Retina (tissue), 1 donor: Measurements from ENCODE around the gene SP3.
A peak's percentile ranks its signal among the peaks of the same experiment; 100 is the strongest.

Experiments
- DNase-seq: peaks from one replicate; pipeline ENCODE4 v3.0.0-alpha.2; 2016

Gene SP3

DNA sequence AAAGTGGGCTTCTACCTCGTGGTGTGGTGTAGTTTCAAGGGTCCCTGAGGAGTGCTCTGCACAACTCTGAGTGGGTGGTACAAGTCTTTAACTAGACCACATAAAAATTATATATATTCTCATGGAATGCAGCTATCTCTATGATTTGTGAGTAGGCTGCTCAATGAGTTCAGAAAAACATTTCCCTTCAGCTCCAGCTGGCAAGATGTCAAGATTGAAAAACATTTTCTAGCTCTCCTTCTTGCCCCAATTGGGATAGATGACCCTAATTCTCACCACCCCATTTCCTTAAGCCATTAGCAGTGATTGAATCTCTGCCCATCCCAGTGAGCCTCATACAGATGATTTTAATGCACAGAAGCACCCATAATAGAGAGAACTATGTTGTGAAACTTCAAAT is 28.3 kb upstream of the SP3 start:
- no peak for DNase-seq

GRCh38 chr2:173991856-173992588 is 26.8 kb upstream of the SP3 start:
- no peak for DNase-seq

DNA sequence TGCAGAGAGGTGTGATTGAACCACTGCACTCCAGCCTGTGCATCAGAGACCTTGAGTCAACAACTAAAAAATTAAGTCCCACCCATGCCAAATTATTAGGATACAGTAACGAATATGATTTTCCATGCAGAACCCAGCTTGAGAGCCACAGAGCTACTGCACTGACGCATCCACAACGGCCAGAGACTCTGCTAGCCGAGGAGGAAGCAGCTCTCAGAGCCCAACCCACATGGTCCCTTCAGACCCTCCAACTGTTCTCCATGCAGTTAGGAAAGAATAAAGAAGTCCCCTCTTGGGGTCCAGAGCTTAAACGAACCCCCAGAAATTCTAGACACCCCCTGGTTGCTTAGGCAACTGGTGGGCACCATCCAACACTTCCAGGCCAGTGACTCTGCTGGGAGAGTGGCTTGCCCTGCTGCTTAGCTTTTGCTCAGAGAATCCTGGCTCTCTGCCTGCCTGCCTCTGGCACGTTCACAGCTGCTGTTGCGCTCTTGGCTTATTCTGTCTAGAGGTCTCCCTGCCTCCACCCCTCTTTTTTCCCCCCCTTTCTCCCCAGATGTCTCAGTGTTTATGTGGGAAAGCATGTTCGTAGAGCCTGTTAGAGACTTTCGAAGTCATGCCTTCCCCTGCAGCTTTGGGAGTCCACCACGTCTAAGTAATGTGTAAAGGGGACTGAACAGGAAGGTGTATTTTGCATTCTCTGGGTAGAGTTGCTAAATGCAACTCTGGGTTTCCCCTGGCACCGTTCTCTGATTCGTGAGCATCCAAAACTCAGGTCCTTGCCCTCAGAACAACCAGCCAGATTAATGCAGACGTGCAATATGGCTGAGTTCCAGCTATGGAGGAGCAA is 26.0 kb upstream of the SP3 start:
- peak; percentile 33 for DNase-seq

DNA sequence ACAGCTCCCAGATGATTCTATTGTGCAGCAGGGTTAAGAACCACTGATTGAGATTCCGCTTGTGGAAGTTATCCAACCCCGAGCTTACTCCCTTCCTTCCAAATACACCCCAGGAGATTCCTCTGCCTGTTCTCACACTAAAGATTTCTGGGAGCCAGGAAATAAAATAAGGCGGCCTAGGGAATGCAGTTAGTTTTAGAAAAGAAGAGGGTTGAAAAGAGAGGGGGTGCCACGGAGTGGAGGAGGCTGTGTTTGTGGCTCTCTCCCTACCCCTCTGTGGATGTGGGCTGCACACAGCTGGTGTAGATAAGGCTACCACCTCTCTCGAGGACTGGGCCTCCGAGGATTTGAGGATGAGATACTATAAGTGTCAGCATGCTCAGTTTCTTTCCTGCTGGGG is 25.1 kb upstream of the SP3 start:
- DNase-seq: no peak

- DNase-seq: no peak
Observed at GRCh38 chr2:173989884-173990215, 24.7 kb upstream of the SP3 start.

GRCh38 chr2:173989160-173989883 is 24.1 kb upstream of the SP3 start:
- no peak for DNase-seq

DNA sequence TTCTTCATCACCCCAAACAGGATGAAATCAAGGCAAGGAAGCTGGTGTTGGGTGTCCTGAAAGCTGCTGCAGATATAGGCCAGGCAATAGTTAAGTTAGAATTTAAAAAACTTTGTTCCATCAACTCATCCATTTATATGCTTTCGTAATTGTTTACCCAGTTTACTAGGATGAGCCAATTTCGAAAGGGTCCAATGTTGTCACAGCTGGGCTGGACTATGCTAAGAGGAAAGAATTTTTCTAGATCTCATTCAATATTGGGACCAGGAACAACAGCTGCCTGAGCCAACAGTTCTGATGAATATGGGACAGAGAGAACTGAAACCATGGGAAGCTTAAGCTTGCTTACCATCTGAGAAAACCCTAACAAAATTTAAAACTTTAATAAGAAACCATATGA is 21.6 kb upstream of the SP3 start:
- no peak for DNase-seq

GRCh38 chr2:173985605-173985992 is 20.4 kb upstream of the SP3 start:
- DNase-seq: no peak

- no peak for DNase-seq
Observed at GRCh38 chr2:173984866-173985604, 19.9 kb upstream of the SP3 start.

GRCh38 chr2:173983391-173983871 is 18.3 kb upstream of the SP3 start:
- no peak for DNase-seq

GRCh38 chr2:173982918-173983317 is 17.7 kb upstream of the SP3 start:
- DNase-seq: no peak

GRCh38 chr2:173982182-173982714 is 17.1 kb upstream of the SP3 start:
- DNase-seq: no peak

GRCh38 chr2:173981520-173981919 is 16.3 kb upstream of the SP3 start:
- no peak for DNase-seq

DNA sequence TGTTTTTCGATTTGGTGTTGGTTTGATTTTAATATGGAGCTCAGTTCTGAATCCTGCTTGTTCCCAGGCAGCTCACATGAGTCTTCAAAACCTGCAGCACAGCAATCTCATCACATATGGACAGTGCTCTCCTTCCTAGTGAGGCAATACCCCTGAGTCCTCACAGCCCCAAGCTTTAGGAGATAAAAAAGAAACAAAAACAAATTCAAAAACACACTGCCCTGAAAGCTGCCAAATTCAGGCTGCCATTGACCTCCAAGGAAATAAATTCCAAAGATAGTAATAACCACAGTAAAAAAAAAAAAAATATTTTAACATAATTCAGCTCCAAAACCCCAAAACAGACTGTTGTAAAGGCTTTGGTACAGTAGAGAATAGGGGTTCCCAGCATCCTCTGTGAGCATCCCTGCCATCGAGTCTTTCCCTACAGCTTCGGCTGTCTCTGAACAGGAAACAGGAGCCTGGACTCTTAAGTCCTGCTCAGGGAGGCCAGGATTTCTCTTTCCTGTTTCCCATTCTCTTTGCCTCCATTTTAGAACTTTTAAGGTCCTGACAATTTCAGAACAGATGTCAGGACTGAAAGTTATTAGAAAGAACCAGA is 14.7 kb upstream of the SP3 start:
- DNase-seq: no peak

GRCh38 chr2:173978447-173978846 is 13.3 kb upstream of the SP3 start:
- DNase-seq: no peak

DNA sequence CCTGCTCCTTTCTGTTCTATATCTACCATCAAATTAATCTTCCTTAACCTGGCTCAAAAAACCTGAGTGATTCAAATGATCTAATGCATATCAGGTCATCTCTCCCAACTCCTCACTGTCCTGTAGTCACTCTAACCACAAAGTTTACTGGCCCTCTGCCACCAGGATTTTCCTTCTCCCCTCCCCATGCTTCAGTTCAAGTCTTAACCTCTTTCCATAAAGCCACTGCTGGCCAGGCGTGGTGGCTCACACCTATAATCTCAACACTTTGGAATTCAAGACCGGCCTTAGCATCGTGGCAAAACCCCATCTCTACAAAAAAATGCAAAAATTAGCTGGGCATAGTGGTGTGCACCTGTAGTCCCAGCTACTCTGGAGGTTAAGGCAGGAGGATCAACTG is 7.5 kb upstream of the SP3 start:
- no peak for DNase-seq

DNA sequence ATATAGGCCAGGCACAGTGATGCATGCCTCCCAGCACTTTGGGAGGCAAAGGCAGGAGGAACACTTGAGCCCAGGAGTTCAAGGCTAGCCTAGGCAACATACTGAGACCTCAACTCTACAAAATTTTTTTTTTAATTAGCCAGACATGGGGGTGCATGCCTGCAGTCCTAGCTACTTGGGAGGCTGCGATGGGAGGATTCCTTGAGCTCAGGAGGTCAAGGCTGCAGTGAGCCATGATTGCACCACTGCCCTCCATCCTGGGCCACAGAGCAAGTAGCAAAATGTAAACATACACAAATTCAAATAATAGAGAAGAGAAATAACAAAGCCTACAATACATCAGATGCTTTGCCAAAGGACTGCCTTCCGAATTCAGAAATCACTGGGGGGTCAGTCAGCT is 7.0 kb upstream of the SP3 start:
- DNase-seq: no peak

DNA sequence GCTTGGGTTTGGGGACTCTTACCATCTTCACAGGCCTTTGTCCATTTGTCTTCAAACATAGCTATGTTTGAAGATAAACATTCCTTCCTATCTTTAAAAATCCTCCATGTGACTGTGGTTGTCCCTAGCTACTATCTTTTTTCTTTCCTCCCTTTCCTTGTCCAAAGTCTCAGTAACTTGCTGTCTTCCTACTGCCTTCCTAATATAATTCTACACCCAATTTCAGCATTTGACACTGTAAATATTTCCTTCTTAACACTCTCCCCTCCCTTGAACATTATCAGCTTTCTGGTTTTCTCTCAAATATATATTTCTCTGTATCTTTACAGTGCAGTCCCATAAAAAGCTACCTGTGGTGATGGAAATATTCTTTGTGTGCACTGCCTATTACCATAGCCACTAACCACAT is 5.3 kb upstream of the SP3 start:
- no peak for DNase-seq

GRCh38 chr2:173969886-173970285 is 4.7 kb upstream of the SP3 start:
- DNase-seq: no peak

DNA sequence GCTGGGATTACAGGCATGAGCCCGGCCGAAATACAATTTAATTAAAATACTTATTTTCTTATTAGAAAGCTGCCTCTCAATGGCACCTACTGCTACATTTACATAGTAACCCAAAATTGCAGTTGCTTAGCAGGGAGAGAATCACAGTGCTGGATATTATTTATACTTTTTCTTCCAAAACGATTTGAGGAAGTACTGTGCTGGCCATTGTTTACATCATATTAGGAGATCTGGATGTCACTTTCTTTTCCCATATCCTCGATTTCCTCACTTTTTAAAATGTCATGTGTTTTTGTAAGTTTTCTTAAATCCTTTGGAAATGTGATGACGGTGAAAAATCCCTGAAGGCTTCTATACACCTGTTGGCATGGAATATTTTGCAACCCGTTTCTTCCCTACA is 3.4 kb upstream of the SP3 start:
- no peak for DNase-seq

DNA sequence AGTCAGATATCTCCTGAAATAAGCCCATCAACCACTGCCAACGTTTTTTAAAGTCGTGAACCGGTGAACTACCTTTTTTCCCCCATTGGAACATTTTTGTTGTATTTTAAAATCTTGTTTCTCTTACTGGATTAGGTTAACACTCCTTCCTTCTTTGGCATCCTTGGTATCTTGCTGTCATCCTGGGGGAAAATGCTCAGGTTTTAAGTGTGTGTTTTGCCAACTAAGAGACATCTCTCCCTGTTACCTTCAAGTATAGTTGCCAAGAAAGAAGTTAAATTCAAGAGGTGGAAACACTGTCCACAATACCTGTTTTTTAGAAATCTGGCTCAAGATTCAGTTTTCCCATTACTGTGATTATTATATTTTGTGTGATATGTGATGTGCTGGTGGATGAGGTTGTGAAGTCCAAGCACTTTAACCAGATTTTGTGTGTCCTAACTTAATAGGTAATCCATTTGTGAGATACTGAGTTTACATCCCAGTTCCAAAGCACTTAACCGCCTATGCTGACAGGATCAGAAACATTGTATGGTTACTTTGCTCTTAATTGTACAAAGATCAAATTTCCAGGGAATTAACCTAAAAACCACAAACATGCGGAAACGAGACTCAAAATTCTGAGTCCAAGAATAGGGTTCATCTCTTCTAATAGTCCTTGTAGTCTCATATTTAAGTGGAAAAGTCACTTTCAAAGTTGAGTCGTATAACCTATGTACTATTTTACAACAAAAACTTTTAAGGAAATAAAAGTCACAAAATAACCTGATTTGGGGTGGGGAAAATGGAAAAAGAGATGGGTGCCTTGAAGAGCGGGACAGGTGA is 1.3 kb upstream of the SP3 start:
- DNase-seq: no peak
